ENCODE data around the gene ITSN1. TPM values are rescaled to one million over a fixed set of nuclear protein-coding genes. Genes with fewer than 3 reads are reported as not detected.

Gene ITSN1
- total RNA-seq, 4 donors from 2014 or later = 37.0 to 123 (median 61.1) TPM

GRCh38 chr21:33703750-33704606 lies 61.7 kb downstream of the ITSN1 start:
- Histone ChIP-seq H3K4me3 (no peak overlapping the region), H3K36me3 (no peaks in the 10 kb centered on the region), H3K9me3 (peaks cover 4 to 5% of the 10 kb centered on the region in 2 donors), H3K27me3 (no peaks in the 10 kb centered on the region), H3K4me1 (peaks cover 0 to 7% (median 3%) of the 10 kb centered on the region in 4 donors), H3K27ac (no peak overlapping the region)
- DNase-seq = no peak
- intact Hi-C loops (cut with DNase I; ENCODE audit: low total_unique reads) (no loop called here), in situ Hi-C loops (cut with MboI; ENCODE audit: low pct_ligation_motif_present in 1 of 4, low pct_unique_long_range_greater_than_20kb in 1 of 4, low sequenced_read_pairs in 3 of 4) (no loop called here)
- TF ChIP-seq EP300 (IDR thresholded peaks at IDR 0.05; ENCODE audit: low read depth) (no peak), POLR2AphosphoS5 (IDR thresholded peaks at IDR 0.05) (no peak), POLR2A (IDR thresholded peaks at IDR 0.05) (no peak), CTCF (IDR thresholded peaks at IDR 0.05) (no peak)
- WGBS, 2 donors (ENCODE audit: low coverage in 1 of 2) = 47 to 73% methylated on average over 9 to 10 of the region's 10 CpGs

GRCh38 chr21:33707846-33708245 lies 65.5 kb downstream of the ITSN1 start:
- Histone ChIP-seq H3K27me3 (no peaks in the 10 kb centered on the region), H3K36me3 (no peaks in the 10 kb centered on the region), H3K9me3 (peaks cover 4 to 5% of the 10 kb centered on the region in 2 donors), H3K27ac (no peak overlapping the region), H3K4me3 (no peak overlapping the region), H3K4me1 (peaks cover 0 to 20% (median 6%) of the 10 kb centered on the region in 4 donors)
- TF ChIP-seq EP300 (IDR thresholded peaks at IDR 0.05; ENCODE audit: low read depth) = no peak
- TF ChIP-seq CTCF (IDR thresholded peaks at IDR 0.05) = no peak
- no peak for TF ChIP-seq POLR2AphosphoS5 (IDR thresholded peaks at IDR 0.05)
- TF ChIP-seq POLR2A (IDR thresholded peaks at IDR 0.05) = no peak
- intact Hi-C loops (cut with DNase I; ENCODE audit: low total_unique reads) (no loop called here), in situ Hi-C loops (cut with MboI; ENCODE audit: low pct_ligation_motif_present in 1 of 4, low pct_unique_long_range_greater_than_20kb in 1 of 4, low sequenced_read_pairs in 3 of 4) (no loop called here)
- DNase-seq = no peak

- Histone ChIP-seq H3K9me3 (peaks cover 4 to 5% of the 10 kb centered on the region in 2 donors), H3K4me1 (peaks cover 0 to 18% (median 5%) of the 10 kb centered on the region in 4 donors), H3K36me3 (no peaks in the 10 kb centered on the region), H3K27ac (no peak overlapping the region), H3K27me3 (no peaks in the 10 kb centered on the region), H3K4me3 (no peak overlapping the region)
- WGBS, 2 donors (ENCODE audit: low coverage in 1 of 2) = 90 to 100% methylated on average over 2 of the region's 2 CpGs
- intact Hi-C loops (cut with DNase I; ENCODE audit: low total_unique reads) (no loop called here), in situ Hi-C loops (cut with MboI; ENCODE audit: low pct_ligation_motif_present in 1 of 4, low pct_unique_long_range_greater_than_20kb in 1 of 4, low sequenced_read_pairs in 3 of 4) (no loop called here)
- TF ChIP-seq POLR2A (IDR thresholded peaks at IDR 0.05) = no peak
- TF ChIP-seq POLR2AphosphoS5 (IDR thresholded peaks at IDR 0.05) = no peak
- no peak for TF ChIP-seq CTCF (IDR thresholded peaks at IDR 0.05)
- no peak for TF ChIP-seq EP300 (IDR thresholded peaks at IDR 0.05; ENCODE audit: low read depth)
- no peak for DNase-seq
Measured at GRCh38 chr21:33708874-33709273, 66.6 kb downstream of the ITSN1 start.

GRCh38 chr21:33712022-33712803 lies 69.9 kb downstream of the ITSN1 start:
- H3K9me3 ChIP-seq = peaks cover 4 to 5% of the 10 kb centered on the region in 2 donors
- peaks cover 0 to 13% (median 4%) of the 10 kb centered on the region in 4 donors for H3K4me1 ChIP-seq
- in situ Hi-C loops (cut with MboI; ENCODE audit: low pct_ligation_motif_present in 1 of 4, low pct_unique_long_range_greater_than_20kb in 1 of 4, low sequenced_read_pairs in 3 of 4) = no loop called here
- no peaks in the 10 kb centered on the region for H3K27me3 ChIP-seq
- TF ChIP-seq POLR2AphosphoS5 (IDR thresholded peaks at IDR 0.05) = no peak
- no peak overlapping the region for H3K27ac ChIP-seq
- no peak overlapping the region for H3K4me3 ChIP-seq
- no peaks in the 10 kb centered on the region for H3K36me3 ChIP-seq
- DNase-seq = peak; percentile 13
- intact Hi-C loops (cut with DNase I; ENCODE audit: low total_unique reads) = no loop called here
- 64 to 79% methylated on average over 3 of the region's 3 CpGs for WGBS, 2 donors (ENCODE audit: low coverage in 1 of 2)
